ENCODE results near the gene ZNF18. TPM values are rescaled to one million over a fixed set of nuclear protein-coding genes. Genes with fewer than 3 reads are reported as not detected.
A peak's percentile ranks its signal among the peaks of the same experiment; 100 is the strongest.

The ZNF18 gene
- polyA plus RNA-seq, 1 donor (not counting 4 experiments of a cell fraction or from before 2014, with no cell fraction given) = 7.7 TPM

DNA sequence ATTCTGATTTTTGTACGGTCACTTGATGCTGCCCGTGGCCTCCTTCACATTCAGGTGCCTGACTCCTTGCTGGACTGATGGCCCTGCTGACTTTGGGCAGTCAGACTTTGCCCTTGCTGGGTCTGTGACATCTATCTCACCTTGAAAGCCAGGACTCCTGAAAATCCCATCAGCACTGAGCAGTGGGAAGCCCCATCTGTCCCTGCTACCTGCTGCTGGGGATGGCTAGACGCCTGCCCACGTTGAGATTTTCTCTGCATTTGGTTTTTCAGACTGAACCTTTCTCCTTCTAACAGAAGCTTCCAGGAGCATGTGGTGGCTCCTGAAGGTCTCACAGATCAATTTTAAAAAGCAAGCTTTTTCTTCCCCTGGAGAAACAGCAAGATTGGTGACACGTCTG lies 10.2 kb upstream of the ZNF18 start:
- Histone ChIP-seq H3K27me3 (ENCODE audit: control insufficient read depth, extremely low read depth, insufficient read depth, low read length) (no peaks in the 10 kb centered on the region), H3K4me2 (ENCODE audit: control insufficient read depth, extremely low read depth, insufficient read depth, low read depth, low read length) (no peak overlapping the region), H3K4me1 (ENCODE audit: control insufficient read depth, extremely low read depth, insufficient read depth, low read length) (no peaks in the 10 kb centered on the region), H4K20me1 (ENCODE audit: control insufficient read depth, extremely low read depth, insufficient read depth, low read length) (no peaks in the 10 kb centered on the region), H3K9me1 (ENCODE audit: control insufficient read depth, extremely low read depth, insufficient read depth, low read length) (no peaks in the 10 kb centered on the region), H3K4me3 (ENCODE audit: control insufficient read depth in 2 of 3, extremely low read depth in 1 of 3, insufficient read depth in 2 of 3, low read depth in 1 of 3, low read length in 3 of 3) (no peak overlapping the region), H3K79me2 (ENCODE audit: control insufficient read depth, insufficient read depth, low read length) (no peaks in the 10 kb centered on the region), H3K36me3 (ENCODE audit: control insufficient read depth in 2 of 2, extremely low read depth in 1 of 2, insufficient read depth in 2 of 2, low read length in 2 of 2) (no peaks in the 10 kb centered on the region), H3K9ac (ENCODE audit: control insufficient read depth, extremely low read depth, insufficient read depth, low read length) (no peak overlapping the region), H3K27ac (ENCODE audit: control insufficient read depth, insufficient read depth, low read length) (no peak overlapping the region), H2AFZ (ENCODE audit: control insufficient read depth, low read length) (no peak overlapping the region), H3K9me3 (ENCODE audit: control insufficient read depth, low read depth, low read length) (no peaks in the 10 kb centered on the region)
- DNase-seq (ENCODE audit: low read depth, low spot score) (no peak), FAIRE-seq (no peak)
- no peak for TF ChIP-seq EZH2 (IDR thresholded peaks at IDR 0.05; ENCODE audit: low read length)
- TF ChIP-seq, protein P1, sequence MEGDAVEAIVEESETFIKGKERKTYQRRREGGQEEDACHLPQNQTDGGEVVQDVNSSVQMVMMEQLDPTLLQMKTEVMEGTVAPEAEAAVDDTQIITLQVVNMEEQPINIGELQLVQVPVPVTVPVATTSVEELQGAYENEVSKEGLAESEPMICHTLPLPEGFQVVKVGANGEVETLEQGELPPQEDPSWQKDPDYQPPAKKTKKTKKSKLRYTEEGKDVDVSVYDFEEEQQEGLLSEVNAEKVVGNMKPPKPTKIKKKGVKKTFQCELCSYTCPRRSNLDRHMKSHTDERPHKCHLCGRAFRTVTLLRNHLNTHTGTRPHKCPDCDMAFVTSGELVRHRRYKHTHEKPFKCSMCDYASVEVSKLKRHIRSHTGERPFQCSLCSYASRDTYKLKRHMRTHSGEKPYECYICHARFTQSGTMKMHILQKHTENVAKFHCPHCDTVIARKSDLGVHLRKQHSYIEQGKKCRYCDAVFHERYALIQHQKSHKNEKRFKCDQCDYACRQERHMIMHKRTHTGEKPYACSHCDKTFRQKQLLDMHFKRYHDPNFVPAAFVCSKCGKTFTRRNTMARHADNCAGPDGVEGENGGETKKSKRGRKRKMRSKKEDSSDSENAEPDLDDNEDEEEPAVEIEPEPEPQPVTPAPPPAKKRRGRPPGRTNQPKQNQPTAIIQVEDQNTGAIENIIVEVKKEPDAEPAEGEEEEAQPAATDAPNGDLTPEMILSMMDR (optimal IDR thresholded peaks at IDR 0.05 in 1 of 3, IDR thresholded peaks at IDR 0.05 in 1 of 3, conservative IDR thresholded peaks at IDR 0.05 in 1 of 3; ENCODE audit: extremely low read depth in 1 of 3, insufficient read depth in 2 of 3, low read length in 3 of 3) = no peak
- dilution Hi-C loops (cut with MboI; ENCODE audit: extremely low pct_ligation_motif_present, low sequenced_read_pairs) = no loop called here

DNA sequence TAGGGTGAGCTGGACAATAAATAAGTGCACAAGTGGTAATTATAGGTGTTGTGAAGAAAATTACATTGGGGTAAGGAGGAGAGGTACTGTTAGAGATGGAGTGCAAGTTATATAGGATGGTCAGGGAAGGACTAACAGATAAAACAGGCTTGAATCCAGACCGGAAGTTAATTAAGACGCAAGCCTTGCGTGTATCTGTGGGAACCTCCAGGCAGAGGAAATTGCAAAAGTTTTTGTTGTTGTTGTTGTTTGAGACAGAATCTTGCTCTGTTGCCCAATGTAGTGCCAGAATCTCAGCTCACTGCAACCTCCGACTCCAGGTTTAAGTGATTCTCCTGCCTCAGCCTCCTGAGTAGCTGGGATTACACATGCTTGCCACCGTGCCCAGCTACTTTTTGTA lies 2.4 kb upstream of the ZNF18 start:
- dilution Hi-C loops (cut with MboI; ENCODE audit: extremely low pct_ligation_motif_present, low sequenced_read_pairs) = no loop called here
- no peaks in the 10 kb centered on the region for H3K27me3 ChIP-seq (ENCODE audit: control insufficient read depth, extremely low read depth, insufficient read depth, low read length)
- DNase-seq (ENCODE audit: low read depth, low spot score) (no peak), FAIRE-seq (no peak)
- no peak overlapping the region for H3K4me2 ChIP-seq (ENCODE audit: control insufficient read depth, extremely low read depth, insufficient read depth, low read depth, low read length)
- H3K27ac ChIP-seq (ENCODE audit: control insufficient read depth, insufficient read depth, low read length) = no peak overlapping the region
- no peak overlapping the region for H3K9ac ChIP-seq (ENCODE audit: control insufficient read depth, extremely low read depth, insufficient read depth, low read length)
- no peak for TF ChIP-seq EZH2 (IDR thresholded peaks at IDR 0.05; ENCODE audit: low read length)
- no peaks in the 10 kb centered on the region for H3K36me3 ChIP-seq (ENCODE audit: control insufficient read depth in 2 of 2, extremely low read depth in 1 of 2, insufficient read depth in 2 of 2, low read length in 2 of 2)
- H3K9me3 ChIP-seq (ENCODE audit: control insufficient read depth, low read depth, low read length) = no peaks in the 10 kb centered on the region
- no peaks in the 10 kb centered on the region for H3K9me1 ChIP-seq (ENCODE audit: control insufficient read depth, extremely low read depth, insufficient read depth, low read length)
- no peak overlapping the region for H3K4me3 ChIP-seq (ENCODE audit: control insufficient read depth in 2 of 3, extremely low read depth in 1 of 3, insufficient read depth in 2 of 3, low read depth in 1 of 3, low read length in 3 of 3)
- peaks cover 6% of the 10 kb centered on the region for H3K4me1 ChIP-seq (ENCODE audit: control insufficient read depth, extremely low read depth, insufficient read depth, low read length)
- H3K79me2 ChIP-seq (ENCODE audit: control insufficient read depth, insufficient read depth, low read length) = peaks cover 2% of the 10 kb centered on the region
- H4K20me1 ChIP-seq (ENCODE audit: control insufficient read depth, extremely low read depth, insufficient read depth, low read length) = no peaks in the 10 kb centered on the region
- no peak overlapping the region for H2AFZ ChIP-seq (ENCODE audit: control insufficient read depth, low read length)

DNA sequence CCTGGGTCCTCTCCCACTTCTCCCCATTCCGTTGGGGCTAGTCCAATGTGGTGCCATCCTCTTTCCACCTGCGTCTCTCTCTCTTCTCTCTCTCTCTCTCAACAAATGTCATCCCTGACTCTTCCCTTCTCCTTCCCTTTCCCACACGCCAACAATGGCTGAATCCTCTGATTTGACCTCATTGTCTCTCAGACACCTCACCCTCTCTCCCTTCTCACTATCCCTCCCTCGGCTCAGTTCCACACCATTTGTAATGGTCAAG lies 628 bp upstream of the ZNF18 start:
- DNase-seq (ENCODE audit: low read depth, low spot score) (no peak), FAIRE-seq (no peak)
- peak overlapping the region; percentile 84 for H3K9ac ChIP-seq (ENCODE audit: control insufficient read depth, extremely low read depth, insufficient read depth, low read length)
- peak overlapping the region; percentile 78 to 88 (median 86) for H3K4me3 ChIP-seq (ENCODE audit: control insufficient read depth in 2 of 3, extremely low read depth in 1 of 3, insufficient read depth in 2 of 3, low read depth in 1 of 3, low read length in 3 of 3)
- H3K27me3 ChIP-seq (ENCODE audit: control insufficient read depth, extremely low read depth, insufficient read depth, low read length) = no peaks in the 10 kb centered on the region
- TF ChIP-seq EZH2 (IDR thresholded peaks at IDR 0.05; ENCODE audit: low read length) = no peak
- TF ChIP-seq, protein P1 (optimal IDR thresholded peaks at IDR 0.05 in 1 of 3, IDR thresholded peaks at IDR 0.05 in 1 of 3, conservative IDR thresholded peaks at IDR 0.05 in 1 of 3; ENCODE audit: extremely low read depth in 1 of 3, insufficient read depth in 2 of 3, low read length in 3 of 3) = no peak
- H4K20me1 ChIP-seq (ENCODE audit: control insufficient read depth, extremely low read depth, insufficient read depth, low read length) = no peaks in the 10 kb centered on the region
- peaks cover 2% of the 10 kb centered on the region for H3K79me2 ChIP-seq (ENCODE audit: control insufficient read depth, insufficient read depth, low read length)
- no peaks in the 10 kb centered on the region for H3K36me3 ChIP-seq (ENCODE audit: control insufficient read depth in 2 of 2, extremely low read depth in 1 of 2, insufficient read depth in 2 of 2, low read length in 2 of 2)
- H3K4me1 ChIP-seq (ENCODE audit: control insufficient read depth, extremely low read depth, insufficient read depth, low read length) = peaks cover 6% of the 10 kb centered on the region
- no peaks in the 10 kb centered on the region for H3K9me3 ChIP-seq (ENCODE audit: control insufficient read depth, low read depth, low read length)
- peak overlapping the region; percentile 77 for H3K27ac ChIP-seq (ENCODE audit: control insufficient read depth, insufficient read depth, low read length)
- no peaks in the 10 kb centered on the region for H3K9me1 ChIP-seq (ENCODE audit: control insufficient read depth, extremely low read depth, insufficient read depth, low read length)
- peak overlapping the region; percentile 94 for H2AFZ ChIP-seq (ENCODE audit: control insufficient read depth, low read length)
- dilution Hi-C loops (cut with MboI; ENCODE audit: extremely low pct_ligation_motif_present, low sequenced_read_pairs) = no loop called here
- H3K4me2 ChIP-seq (ENCODE audit: control insufficient read depth, extremely low read depth, insufficient read depth, low read depth, low read length) = peak overlapping the region; percentile 94

Data from keratinocyte (primary cell).